ENCODE measurements around the gene RGS2. TPM values are rescaled to one million over a fixed set of nuclear protein-coding genes. Genes with fewer than 3 reads are reported as not detected.

RGS2 gene
- total and polyA plus RNA-seq, 9 of the 15 experiments (the other 6 are each of a cell fraction or from before 2014, with no cell fraction given), result 2.5 to 5.4 (median 3.8) TPM

- in situ Hi-C loops (cut with MboI) (no loop called here), intact Hi-C loops (cut with micrococcal nuclease) (no loop called here)
- DNase-seq (ENCODE audit: extremely low read depth in 1 of 4, low spot score in 3 of 4) (no peak), FAIRE-seq (no peak), ATAC-seq (no peak)
- Histone ChIP-seq H3K27me3 (ENCODE audit: control insufficient read depth in 2 of 2, insufficient read depth in 2 of 2, low read length in 2 of 2) (no peaks in the 10 kb centered on the region), H3K9ac (ENCODE audit: insufficient read depth in 1 of 2, low read depth in 2 of 2, low read length in 2 of 2) (no peak overlapping the region), H3K4me3 (no peak overlapping the region), H3K4me2 (ENCODE audit: insufficient read depth, low read length) (no peak overlapping the region), H4K20me1 (replicated peaks; ENCODE audit: control insufficient read depth, insufficient read depth, low read length) (no peaks in the 10 kb centered on the region), H3K9me1 (ENCODE audit: control insufficient read depth, insufficient read depth, low read length) (no peaks in the 10 kb centered on the region), H3K4me1 (replicated peaks in 1 of 2; ENCODE audit: control insufficient read depth in 2 of 2, insufficient read depth in 2 of 2, low read length in 2 of 2) (no peaks in the 10 kb centered on the region), H3K79me2 (ENCODE audit: control insufficient read depth, insufficient read depth, low read length) (no peaks in the 10 kb centered on the region), H2AFZ (ENCODE audit: low read depth, low read length) (no peak overlapping the region), H3K27ac (ENCODE audit: extremely low read depth, low read depth, low read length) (no peak overlapping the region), H3K36me3 (ENCODE audit: control insufficient read depth, insufficient read depth, low read length) (no peaks in the 10 kb centered on the region), H3K9me3 (replicated peaks; ENCODE audit: control insufficient read depth, insufficient read depth, low read depth, low read length) (no peaks in the 10 kb centered on the region)
- 2% methylated on average over 2 of the region's 2 CpGs for WGBS (ENCODE audit: insufficient coverage, low coverage, missing lambda C conversion rate)
- ChIA-PET POLR2A (interaction anchor here (0.9 to 1.6 kb wide), 2 partner anchors 8 to 13 kb away, joined by 3 to 7 read pairs; no protein-coding TSS in a partner anchor), CTCF (ENCODE audit: low intra/inter-chr PET ratio) (no interaction called here)
- BruUV-seq (replicated peaks), result no TSS peak
- TF ChIP-seq JUND (IDR thresholded peaks at IDR 0.05; ENCODE audit: borderline replicate concordance, low read depth, low read length) (no peak), JUND (tag; IDR thresholded peaks at IDR 0.05; ENCODE audit: borderline replicate concordance, low read depth, low read length) (no peak), CBX1 (IDR thresholded peaks at IDR 0.05; ENCODE audit: low read depth) (no peak), KDM5B (IDR thresholded peaks at IDR 0.05; ENCODE audit: insufficient replicate concordance, low read depth, low read length) (no peak), ZNF507 (tag; conservative IDR thresholded peaks at IDR 0.05) (no peak), ETS2 (tag; IDR thresholded peaks at IDR 0.05; ENCODE audit: borderline replicate concordance, poor library complexity, severe bottlenecking) (no peak), MCM5 (IDR thresholded peaks at IDR 0.05; ENCODE audit: low read depth) (no peak), ZNF764 (CRISPR knock-in tag; IDR thresholded peaks at IDR 0.05; ENCODE audit: low read depth) (no peak), CHD2 (IDR thresholded peaks at IDR 0.05; ENCODE audit: low read depth, low read length) (no peak), ZNF609 (CRISPR knock-in tag; IDR thresholded peaks at IDR 0.05; ENCODE audit: borderline replicate concordance) (no peak), CXXC5 (CRISPR knock-in tag; IDR thresholded peaks at IDR 0.05) (no peak), RBM17 (IDR thresholded peaks at IDR 0.05; ENCODE audit: borderline replicate concordance, low read depth, low read length) (no peak), MNT (conservative IDR thresholded peaks at IDR 0.05) (no peak), SIN3B (IDR thresholded peaks at IDR 0.05; ENCODE audit: low read depth) (no peak), ZNF740 (CRISPR knock-in tag; IDR thresholded peaks at IDR 0.05) (no peak), ZNF740 (tag; IDR thresholded peaks at IDR 0.05) (no peak), CHCHD3 (CRISPR knock-in tag; IDR thresholded peaks at IDR 0.05) (no peak)
These were observed 19.0 kb upstream of the RGS2 start for GRCh38 chr1:192789871-192790270.
